Chondrocyte (in vitro differentiated cells): Measurements from ENCODE around the gene PEDS1. TPM values are rescaled to one million over a fixed set of nuclear protein-coding genes. Genes with fewer than 3 reads are reported as not detected.
A peak's percentile ranks its signal among the peaks of the same experiment; 100 is the strongest.
"Not testable (repeated sequence)": the region's sequence is repeated elsewhere in the genome, so short reads cannot be mapped to it uniquely, and the experiment has no call there.

Experiments
- DNase-seq: peaks from one replicate; pipeline ENCODE4 v3.0.0; 2021; ENCODE audit warnings: mixed read lengths, low spot score
- H3K27ac Mint-ChIP-seq: one replicate; pipeline ENCODE4 v1.8.0; 2021; ENCODE audit warnings: mild to moderate bottlenecking, moderate library complexity, mixed read lengths; ENCODE audit not compliant: unreplicated experiment
- H3K27me3 Mint-ChIP-seq: 2 replicates; pipeline ENCODE4 v1.8.0; 2021; ENCODE audit warnings: low read depth, mixed read lengths
- H3K36me3 Mint-ChIP-seq: 2 replicates; pipeline ENCODE4 v1.8.0; 2021; ENCODE audit warnings: low read depth, mixed read lengths
- H3K4me1 Mint-ChIP-seq: 2 replicates; pipeline ENCODE4 v1.8.0; 2021; ENCODE audit warnings: low read depth, mild to moderate bottlenecking, mixed read lengths
- H3K4me3 Mint-ChIP-seq: one replicate; pipeline ENCODE4 v1.8.0; 2021; ENCODE audit warnings: mild to moderate bottlenecking, moderate library complexity, mixed read lengths; ENCODE audit not compliant: unreplicated experiment
- H3K9me3 Mint-ChIP-seq: 2 replicates; pipeline ENCODE4 v1.8.0; 2021; ENCODE audit warnings: low read depth, mixed read lengths
- total RNA-seq: library from RNA; stranded (reverse); gene quantifications from 3 replicates; pipeline ENCODE4 v1.2.1, GENCODE V29; 2021
- TF ChIP-seq, protein P1 (sequence below): fragments of 200-600 bp; sonication (generic); IDR thresholded peaks from 2 replicates; pipeline ENCODE4 v1.5.0; 2021; ENCODE audit warnings: antibody characterized with exemption, mild to moderate bottlenecking, moderate library complexity

PEDS1 gene
- total RNA-seq, 1 donor from 2014 or later = 42.3 TPM

DNA sequence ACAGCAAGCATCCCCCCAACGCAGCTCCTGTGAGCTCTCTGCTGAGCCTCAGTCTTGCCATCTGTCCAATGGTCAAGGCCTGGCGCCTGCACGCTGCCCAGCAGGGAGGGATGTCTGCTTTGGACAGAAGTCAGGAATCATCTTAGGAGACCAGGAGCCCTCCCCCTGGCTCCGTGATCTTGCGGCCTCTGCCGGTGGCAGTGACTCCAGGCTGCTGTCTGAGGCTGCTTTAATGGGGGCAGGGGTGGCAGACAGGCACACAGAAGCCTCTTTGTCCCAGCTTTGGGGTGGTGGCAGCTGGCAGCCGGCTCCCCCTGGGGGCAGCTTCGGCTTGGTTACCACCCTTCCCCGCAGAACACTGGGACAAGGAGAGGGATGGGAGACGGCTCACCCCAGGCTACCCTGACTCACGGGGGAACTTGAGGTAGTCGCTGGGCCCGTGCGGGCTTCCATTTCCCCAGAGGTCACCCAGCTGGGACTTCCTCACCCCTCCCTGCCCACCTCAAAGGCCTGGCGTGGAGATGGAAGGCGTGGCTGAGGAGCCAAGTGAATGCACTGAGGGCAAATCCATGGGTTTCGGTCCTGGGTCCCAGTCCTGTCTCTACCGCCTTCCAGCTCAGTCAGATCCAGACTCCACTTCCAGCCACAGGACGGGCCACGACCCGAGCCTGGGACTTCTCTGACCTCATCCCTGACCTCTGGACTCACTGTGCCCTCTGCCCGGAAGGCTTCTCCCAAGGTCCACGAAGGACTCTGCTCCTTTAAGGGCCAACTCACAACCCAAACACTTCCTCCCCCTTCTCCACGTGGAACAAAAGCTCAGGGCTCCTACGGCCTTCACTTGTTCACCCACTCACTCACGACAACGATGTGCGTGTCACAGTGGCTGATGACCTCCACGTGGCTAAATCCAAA, 14.8 kb downstream of the PEDS1 start:
- H3K27ac Mint-ChIP-seq = peak overlapping the region; percentile 94
- H3K36me3 Mint-ChIP-seq = peaks cover 18% of the 10 kb centered on the region
- peak overlapping the region; percentile 22 for H3K4me3 Mint-ChIP-seq
- H3K4me1 Mint-ChIP-seq = peaks cover 56% of the 10 kb centered on the region
- no peaks in the 10 kb centered on the region for H3K9me3 Mint-ChIP-seq
- no peak for DNase-seq
- TF ChIP-seq, protein P1, sequence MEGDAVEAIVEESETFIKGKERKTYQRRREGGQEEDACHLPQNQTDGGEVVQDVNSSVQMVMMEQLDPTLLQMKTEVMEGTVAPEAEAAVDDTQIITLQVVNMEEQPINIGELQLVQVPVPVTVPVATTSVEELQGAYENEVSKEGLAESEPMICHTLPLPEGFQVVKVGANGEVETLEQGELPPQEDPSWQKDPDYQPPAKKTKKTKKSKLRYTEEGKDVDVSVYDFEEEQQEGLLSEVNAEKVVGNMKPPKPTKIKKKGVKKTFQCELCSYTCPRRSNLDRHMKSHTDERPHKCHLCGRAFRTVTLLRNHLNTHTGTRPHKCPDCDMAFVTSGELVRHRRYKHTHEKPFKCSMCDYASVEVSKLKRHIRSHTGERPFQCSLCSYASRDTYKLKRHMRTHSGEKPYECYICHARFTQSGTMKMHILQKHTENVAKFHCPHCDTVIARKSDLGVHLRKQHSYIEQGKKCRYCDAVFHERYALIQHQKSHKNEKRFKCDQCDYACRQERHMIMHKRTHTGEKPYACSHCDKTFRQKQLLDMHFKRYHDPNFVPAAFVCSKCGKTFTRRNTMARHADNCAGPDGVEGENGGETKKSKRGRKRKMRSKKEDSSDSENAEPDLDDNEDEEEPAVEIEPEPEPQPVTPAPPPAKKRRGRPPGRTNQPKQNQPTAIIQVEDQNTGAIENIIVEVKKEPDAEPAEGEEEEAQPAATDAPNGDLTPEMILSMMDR = peak; percentile 67
- no peaks in the 10 kb centered on the region for H3K27me3 Mint-ChIP-seq

DNA sequence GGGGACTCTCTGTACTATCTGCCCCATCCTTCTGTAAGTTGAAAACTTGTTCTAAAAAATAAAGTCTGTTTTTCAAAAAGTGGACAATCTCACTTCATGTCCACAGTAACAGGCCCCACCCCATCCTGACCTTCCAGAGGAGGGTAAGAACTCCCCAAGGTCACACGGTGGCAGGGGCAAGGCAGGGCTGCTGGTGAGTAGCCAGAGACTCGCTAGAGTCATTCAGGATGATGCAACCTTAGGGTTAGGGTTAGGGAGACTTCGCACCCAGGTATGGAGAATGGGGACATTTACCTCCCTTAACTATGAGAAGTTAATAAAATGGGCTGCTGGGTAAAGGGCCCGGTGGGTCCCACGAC, 15.4 kb downstream of the PEDS1 start:
- H3K36me3 Mint-ChIP-seq = peaks cover 17% of the 10 kb centered on the region
- H3K9me3 Mint-ChIP-seq = no peaks in the 10 kb centered on the region
- peak overlapping the region; percentile 94 for H3K27ac Mint-ChIP-seq
- H3K27me3 Mint-ChIP-seq = no peaks in the 10 kb centered on the region
- TF ChIP-seq, protein P1 = no peak
- peaks cover 52% of the 10 kb centered on the region for H3K4me1 Mint-ChIP-seq
- DNase-seq = no peak
- H3K4me3 Mint-ChIP-seq = no peak overlapping the region

DNA sequence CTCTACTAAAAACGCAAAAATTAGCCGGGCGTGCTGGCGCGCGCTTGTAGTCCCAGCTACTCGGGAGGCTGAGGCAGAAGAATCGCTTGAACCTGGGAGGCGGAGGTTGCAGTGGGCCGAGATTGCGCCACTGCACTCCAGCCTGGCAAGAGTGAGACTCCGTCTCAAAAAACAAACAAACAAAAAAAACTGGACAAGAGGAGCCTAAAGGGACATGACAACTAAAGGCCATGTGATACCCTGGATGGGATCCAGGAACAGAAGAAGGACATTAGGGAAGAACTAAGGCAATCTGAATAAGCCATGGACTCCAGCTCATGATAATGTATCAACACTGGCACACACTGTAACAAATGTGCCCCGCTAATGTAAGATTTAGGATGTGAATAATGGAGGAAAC, 15.8 kb downstream of the PEDS1 start:
- H3K9me3 Mint-ChIP-seq, DNase-seq: not testable (repeated sequence)
- H3K27ac Mint-ChIP-seq = peak overlapping the region; percentile 94

DNA sequence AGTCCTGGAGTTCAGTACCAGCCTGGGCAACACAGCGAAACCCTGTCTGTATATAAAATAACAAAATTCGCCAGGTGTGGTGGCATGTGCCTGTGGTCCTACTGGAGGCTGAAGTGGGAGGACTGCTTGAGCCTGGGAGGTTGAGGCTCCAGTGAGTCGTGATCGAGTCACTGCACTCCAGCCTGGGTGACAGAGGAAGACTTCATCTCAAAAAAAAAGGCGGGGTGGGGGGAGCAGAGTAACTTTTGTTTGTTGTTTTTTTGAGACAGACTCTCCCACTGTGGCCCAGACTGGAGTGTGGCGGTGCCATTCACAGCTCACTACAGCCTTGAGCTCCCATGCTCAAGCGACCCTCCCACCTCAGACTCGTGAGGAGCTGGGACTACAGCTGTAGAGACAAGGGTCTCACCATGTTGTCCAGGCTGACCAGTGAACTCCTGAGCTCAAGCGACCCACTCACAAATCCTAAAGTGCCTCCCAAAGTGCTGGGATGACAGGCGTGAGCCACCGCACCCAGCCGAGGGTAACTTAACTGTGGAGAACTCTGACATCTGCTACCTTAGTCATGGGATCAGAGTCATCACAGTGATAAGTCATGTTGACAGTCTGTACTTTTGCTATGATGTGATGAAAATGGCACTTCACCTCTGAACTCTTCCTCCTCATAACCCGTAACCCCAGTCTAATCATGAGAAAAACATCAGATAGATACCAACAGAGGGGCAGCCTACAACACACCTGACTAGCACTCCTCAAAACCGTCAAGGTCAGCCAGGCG, 16.5 kb downstream of the PEDS1 start:
- DNase-seq = no peak
- TF ChIP-seq, protein P1 = no peak
- H3K4me3 Mint-ChIP-seq = no peak overlapping the region
- H3K27me3 Mint-ChIP-seq = no peaks in the 10 kb centered on the region
- H3K9me3 Mint-ChIP-seq = no peaks in the 10 kb centered on the region
- peaks cover 49% of the 10 kb centered on the region for H3K4me1 Mint-ChIP-seq
- H3K36me3 Mint-ChIP-seq = peaks cover 9% of the 10 kb centered on the region
- peak overlapping the region; percentile 62 for H3K27ac Mint-ChIP-seq

More for the DNA sequence above, 15.8 kb downstream of the PEDS1 start:
- H3K4me3 Mint-ChIP-seq, H3K27me3 Mint-ChIP-seq: not testable (repeated sequence)
- H3K36me3 Mint-ChIP-seq = peaks cover 13% of the 10 kb centered on the region
- peaks cover 48% of the 10 kb centered on the region for H3K4me1 Mint-ChIP-seq

DNA sequence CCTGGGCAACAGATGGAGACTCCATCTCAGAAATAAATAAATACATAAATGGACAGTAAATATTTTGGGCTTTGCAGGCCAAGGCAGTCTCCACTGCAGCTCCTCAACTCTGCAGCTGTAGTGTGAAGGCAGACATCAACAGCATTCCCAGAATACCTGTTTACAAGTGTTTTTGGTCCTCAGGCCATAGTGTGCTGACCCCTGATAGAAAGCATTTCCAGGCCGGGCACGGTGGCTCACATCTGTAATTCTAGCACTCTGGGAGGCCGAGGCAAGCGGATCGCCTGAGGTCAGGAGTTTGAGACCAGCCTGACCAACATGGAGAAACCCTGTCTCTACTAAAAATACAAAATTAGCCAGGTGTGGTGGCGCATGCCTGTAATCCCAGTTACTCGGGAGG, 18.4 kb downstream of the PEDS1 start:
- not testable (repeated sequence) for H3K9me3 Mint-ChIP-seq, H3K27me3 Mint-ChIP-seq
- peaks cover 54% of the 10 kb centered on the region for H3K4me1 Mint-ChIP-seq

DNA sequence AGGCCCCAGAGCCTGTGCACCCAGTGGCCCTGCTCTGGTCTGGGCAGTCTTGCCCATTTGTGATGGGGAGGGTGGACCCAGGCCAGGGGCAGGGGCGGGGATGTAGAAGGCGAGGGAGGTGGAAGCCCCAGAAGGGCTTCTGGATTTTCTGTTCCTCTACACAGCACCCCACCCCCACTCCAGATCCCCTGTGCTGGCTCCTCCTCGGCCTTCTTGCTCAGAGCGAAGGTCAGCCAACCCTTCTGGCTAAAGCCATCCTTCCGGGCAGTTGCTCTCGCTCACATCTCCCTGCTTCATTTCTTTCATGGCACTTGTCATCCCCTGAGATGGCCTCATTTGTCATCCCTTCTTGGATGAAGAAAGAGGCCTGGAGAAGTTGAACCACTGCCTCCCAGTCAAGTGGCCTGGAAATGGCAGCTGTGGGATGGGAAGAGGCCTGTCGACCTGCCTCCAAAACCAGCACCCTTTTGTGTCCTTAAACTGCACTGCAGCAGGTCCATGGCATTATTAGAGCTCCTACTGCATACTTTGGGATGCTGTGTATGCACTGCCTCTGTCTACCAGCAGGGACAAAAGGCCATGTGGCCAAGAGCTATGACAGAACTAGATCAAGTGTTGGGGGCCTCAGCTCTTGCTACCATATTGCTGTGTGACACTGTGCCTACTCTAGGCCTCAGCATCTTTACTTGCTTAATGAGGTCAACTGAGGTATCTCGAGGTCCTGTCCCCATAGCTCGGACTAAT, 19.9 kb downstream of the PEDS1 start:
- Mint-ChIP-seq H3K27ac (no peak overlapping the region), H3K36me3 (peaks cover 11% of the 10 kb centered on the region), H3K27me3 (no peaks in the 10 kb centered on the region)

More for the DNA sequence above, 18.4 kb downstream of the PEDS1 start:
- not testable (repeated sequence) for DNase-seq, H3K4me3 Mint-ChIP-seq, H3K36me3 Mint-ChIP-seq, H3K27ac Mint-ChIP-seq

More for the DNA sequence above, 19.9 kb downstream of the PEDS1 start:
- TF ChIP-seq, protein P1 = peak; percentile 37
- no peak for DNase-seq
- H3K4me3 Mint-ChIP-seq = no peak overlapping the region
- H3K4me1 Mint-ChIP-seq = peaks cover 42% of the 10 kb centered on the region
- H3K9me3 Mint-ChIP-seq = no peaks in the 10 kb centered on the region
